Measurements from ENCODE around the gene FKBP1B. TPM values are rescaled to one million over a fixed set of nuclear protein-coding genes. Genes with fewer than 3 reads are reported as not detected.
"Not testable (repeated sequence)": the region's sequence is repeated elsewhere in the genome, so short reads cannot be mapped to it uniquely, and the experiment has no call there.

FKBP1B gene
- polyA plus RNA-seq, 1 of the 3 experiments (the other 2 are of a cell fraction), result 69.7 TPM

DNA sequence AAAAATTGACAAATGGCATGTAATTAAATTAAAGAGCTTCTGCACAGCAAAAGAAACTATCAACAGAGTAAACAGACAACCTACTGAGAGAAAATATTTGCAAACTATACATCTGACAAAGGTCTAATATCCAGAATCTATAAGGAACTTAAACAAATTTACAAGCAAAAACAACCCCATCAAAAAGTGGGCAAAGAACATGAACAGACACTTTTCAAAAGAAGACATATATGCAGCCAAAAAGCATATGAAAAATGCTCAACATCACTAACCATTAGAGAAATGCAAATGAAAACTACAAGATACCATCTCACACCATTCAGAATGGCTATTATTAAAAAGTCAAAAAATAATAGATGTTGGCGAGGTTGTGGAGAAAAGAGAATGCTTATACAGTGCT lies 59.9 kb downstream of the FKBP1B start:
- POLR2A ChIA-PET, result interaction anchor here (1.2 to 1.4 kb wide), 2 partner anchors 13 to 33 kb away, joined by 3 to 5 read pairs; partner anchors contain the start of genes PFN4 and SF3B6
- CTCF ChIA-PET, result interaction anchor here (1.2 kb wide), 1 partner anchor 24 kb away, joined by 3 read pairs; no protein-coding TSS in a partner anchor

DNA sequence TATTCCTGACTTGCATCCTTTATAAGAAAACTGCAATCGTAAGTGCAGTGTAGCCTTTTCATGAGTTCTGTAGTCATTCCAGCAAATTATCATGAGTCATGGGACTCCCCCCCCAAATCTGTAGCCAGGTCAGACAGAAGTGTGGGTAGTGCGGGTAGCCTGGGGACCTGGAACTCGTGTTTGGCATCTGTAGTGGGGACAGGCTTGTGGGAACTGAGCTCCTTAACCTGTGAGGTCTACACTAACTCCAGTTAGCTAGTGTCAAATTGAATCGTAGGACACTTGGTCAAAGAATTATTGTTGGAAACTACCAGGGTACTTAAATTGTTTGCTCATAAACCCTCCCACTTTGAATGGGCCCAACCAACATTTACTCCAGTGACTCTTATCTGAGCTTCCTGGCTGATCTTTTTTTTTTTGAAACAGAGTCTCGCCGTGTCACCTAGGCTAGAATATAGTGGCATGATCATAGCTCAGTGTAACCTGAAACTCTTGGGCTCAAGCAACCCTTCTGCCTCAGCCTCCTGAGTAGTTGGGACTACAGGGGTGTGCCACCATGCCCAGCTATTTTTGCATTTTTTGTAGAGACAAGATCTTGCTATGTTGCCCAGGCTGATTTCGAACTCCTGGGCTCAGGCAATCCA lies 61.2 kb downstream of the FKBP1B start:
- ChIA-PET POLR2A (interaction anchor here (1.2 to 1.7 kb wide), 3 partner anchors 12 to 34 kb away, joined by 3 to 6 read pairs (median 5); partner anchors contain the start of genes PFN4 and SF3B6), CTCF (interaction anchor here (0.7 to 1.5 kb wide), 3 partner anchors 27 to 362 kb away, joined by 3 to 6 read pairs (median 4); partner anchors contain the start of genes ATAD2B and TP53I3)
- peaks cover 14% of the 10 kb centered on the region; the same call in 1 of the 2 replicates for H3K9me3 ChIP-seq
- H3K4me3 ChIP-seq (ENCODE audit: low read depth in 2 of 2, low read length in 1 of 2), result no peak overlapping the region
- 0 out of 4 replicates have a peak, but pooled peaks cover 0 to 6% of the 10 kb centered on the region in 2 experiments for H3K4me1 ChIP-seq (ENCODE audit: control insufficient read depth in 1 of 2, insufficient read depth in 2 of 2, low read depth in 1 of 2, low read length in 1 of 2)
- H2AFZ ChIP-seq (ENCODE audit: low read depth), result no peak overlapping the region
- no peaks in the 10 kb centered on the region for H3K9me2 ChIP-seq
- H4K20me1 ChIP-seq (ENCODE audit: insufficient read depth), result no peaks in the 10 kb centered on the region
- WGBS (ENCODE audit: low lambda C conversion rate), result 86% methylated on average over 7 of the region's 7 CpGs
- TF ChIP-seq, protein P1, sequence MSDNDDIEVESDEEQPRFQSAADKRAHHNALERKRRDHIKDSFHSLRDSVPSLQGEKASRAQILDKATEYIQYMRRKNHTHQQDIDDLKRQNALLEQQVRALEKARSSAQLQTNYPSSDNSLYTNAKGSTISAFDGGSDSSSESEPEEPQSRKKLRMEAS (IDR thresholded peaks at IDR 0.05; ENCODE audit: low read depth), result no peak
- TF ChIP-seq TCF12 (IDR thresholded peaks at IDR 0.05), result no peak
- TF ChIP-seq GATA2 (CRISPR knock-in tag; IDR thresholded peaks at IDR 0.05), result no peak
- TF ChIP-seq RXRA (IDR thresholded peaks at IDR 0.05; ENCODE audit: borderline replicate concordance, low read depth), result no peak
- TF ChIP-seq, protein P2, sequence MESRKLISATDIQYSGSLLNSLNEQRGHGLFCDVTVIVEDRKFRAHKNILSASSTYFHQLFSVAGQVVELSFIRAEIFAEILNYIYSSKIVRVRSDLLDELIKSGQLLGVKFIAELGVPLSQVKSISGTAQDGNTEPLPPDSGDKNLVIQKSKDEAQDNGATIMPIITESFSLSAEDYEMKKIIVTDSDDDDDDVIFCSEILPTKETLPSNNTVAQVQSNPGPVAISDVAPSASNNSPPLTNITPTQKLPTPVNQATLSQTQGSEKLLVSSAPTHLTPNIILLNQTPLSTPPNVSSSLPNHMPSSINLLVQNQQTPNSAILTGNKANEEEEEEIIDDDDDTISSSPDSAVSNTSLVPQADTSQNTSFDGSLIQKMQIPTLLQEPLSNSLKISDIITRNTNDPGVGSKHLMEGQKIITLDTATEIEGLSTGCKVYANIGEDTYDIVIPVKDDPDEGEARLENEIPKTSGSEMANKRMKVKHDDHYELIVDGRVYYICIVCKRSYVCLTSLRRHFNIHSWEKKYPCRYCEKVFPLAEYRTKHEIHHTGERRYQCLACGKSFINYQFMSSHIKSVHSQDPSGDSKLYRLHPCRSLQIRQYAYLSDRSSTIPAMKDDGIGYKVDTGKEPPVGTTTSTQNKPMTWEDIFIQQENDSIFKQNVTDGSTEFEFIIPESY (IDR thresholded peaks at IDR 0.05; ENCODE audit: borderline replicate concordance, low read depth), result no peak
- no peak for TF ChIP-seq SIN3A (IDR thresholded peaks at IDR 0.05; ENCODE audit: borderline replicate concordance, low read depth, low read length)
- TF ChIP-seq NRF1 (IDR thresholded peaks at IDR 0.05; ENCODE audit: low read depth, low read length), result no peak
- TF ChIP-seq, protein P3, sequence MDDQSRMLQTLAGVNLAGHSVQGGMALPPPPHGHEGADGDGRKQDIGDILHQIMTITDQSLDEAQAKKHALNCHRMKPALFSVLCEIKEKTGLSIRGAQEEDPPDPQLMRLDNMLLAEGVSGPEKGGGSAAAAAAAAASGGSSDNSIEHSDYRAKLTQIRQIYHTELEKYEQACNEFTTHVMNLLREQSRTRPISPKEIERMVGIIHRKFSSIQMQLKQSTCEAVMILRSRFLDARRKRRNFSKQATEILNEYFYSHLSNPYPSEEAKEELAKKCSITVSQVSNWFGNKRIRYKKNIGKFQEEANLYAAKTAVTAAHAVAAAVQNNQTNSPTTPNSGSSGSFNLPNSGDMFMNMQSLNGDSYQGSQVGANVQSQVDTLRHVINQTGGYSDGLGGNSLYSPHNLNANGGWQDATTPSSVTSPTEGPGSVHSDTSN (IDR thresholded peaks at IDR 0.05), result no peak
- no peak for TF ChIP-seq MEF2A (IDR thresholded peaks at IDR 0.05; ENCODE audit: borderline replicate concordance, low read depth)
- TF ChIP-seq JUND (IDR thresholded peaks at IDR 0.05), result no peak
- TF ChIP-seq, protein P4, sequence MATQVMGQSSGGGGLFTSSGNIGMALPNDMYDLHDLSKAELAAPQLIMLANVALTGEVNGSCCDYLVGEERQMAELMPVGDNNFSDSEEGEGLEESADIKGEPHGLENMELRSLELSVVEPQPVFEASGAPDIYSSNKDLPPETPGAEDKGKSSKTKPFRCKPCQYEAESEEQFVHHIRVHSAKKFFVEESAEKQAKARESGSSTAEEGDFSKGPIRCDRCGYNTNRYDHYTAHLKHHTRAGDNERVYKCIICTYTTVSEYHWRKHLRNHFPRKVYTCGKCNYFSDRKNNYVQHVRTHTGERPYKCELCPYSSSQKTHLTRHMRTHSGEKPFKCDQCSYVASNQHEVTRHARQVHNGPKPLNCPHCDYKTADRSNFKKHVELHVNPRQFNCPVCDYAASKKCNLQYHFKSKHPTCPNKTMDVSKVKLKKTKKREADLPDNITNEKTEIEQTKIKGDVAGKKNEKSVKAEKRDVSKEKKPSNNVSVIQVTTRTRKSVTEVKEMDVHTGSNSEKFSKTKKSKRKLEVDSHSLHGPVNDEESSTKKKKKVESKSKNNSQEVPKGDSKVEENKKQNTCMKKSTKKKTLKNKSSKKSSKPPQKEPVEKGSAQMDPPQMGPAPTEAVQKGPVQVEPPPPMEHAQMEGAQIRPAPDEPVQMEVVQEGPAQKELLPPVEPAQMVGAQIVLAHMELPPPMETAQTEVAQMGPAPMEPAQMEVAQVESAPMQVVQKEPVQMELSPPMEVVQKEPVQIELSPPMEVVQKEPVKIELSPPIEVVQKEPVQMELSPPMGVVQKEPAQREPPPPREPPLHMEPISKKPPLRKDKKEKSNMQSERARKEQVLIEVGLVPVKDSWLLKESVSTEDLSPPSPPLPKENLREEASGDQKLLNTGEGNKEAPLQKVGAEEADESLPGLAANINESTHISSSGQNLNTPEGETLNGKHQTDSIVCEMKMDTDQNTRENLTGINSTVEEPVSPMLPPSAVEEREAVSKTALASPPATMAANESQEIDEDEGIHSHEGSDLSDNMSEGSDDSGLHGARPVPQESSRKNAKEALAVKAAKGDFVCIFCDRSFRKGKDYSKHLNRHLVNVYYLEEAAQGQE (IDR thresholded peaks at IDR 0.05; ENCODE audit: low read depth, low read length), result no peak
- TF ChIP-seq FOXJ3 (CRISPR knock-in tag; IDR thresholded peaks at IDR 0.05), result no peak
- no peak for TF ChIP-seq CHD2 (IDR thresholded peaks at IDR 0.05; ENCODE audit: low read length, partially characterized antibody)
- no peak for TF ChIP-seq EZH2phosphoT487 (IDR thresholded peaks at IDR 0.05; ENCODE audit: borderline replicate concordance, low read depth)
- TF ChIP-seq, protein P5, sequence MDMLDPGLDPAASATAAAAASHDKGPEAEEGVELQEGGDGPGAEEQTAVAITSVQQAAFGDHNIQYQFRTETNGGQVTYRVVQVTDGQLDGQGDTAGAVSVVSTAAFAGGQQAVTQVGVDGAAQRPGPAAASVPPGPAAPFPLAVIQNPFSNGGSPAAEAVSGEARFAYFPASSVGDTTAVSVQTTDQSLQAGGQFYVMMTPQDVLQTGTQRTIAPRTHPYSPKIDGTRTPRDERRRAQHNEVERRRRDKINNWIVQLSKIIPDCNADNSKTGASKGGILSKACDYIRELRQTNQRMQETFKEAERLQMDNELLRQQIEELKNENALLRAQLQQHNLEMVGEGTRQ (IDR thresholded peaks at IDR 0.05; ENCODE audit: borderline replicate concordance, low read depth, low read length), result no peak
- no peak for TF ChIP-seq TAF1 (IDR thresholded peaks at IDR 0.05; ENCODE audit: borderline replicate concordance, low read depth, low read length)
- no peak overlapping the region for H3K4me2 ChIP-seq
- no peaks in the 10 kb centered on the region for H3K79me2 ChIP-seq (ENCODE audit: insufficient read depth)
- DNase-seq, result no peak
- H3F3A ChIP-seq (replicated peaks; ENCODE audit: insufficient read depth), result peaks cover 6% of the 10 kb centered on the region
- H3K27me3 ChIP-seq (ENCODE audit: insufficient read depth), result no peaks in the 10 kb centered on the region
- H3K9ac ChIP-seq, result no peak overlapping the region
- H3K36me3 ChIP-seq (replicated peaks in 1 of 2; ENCODE audit: control insufficient read depth in 1 of 2, insufficient read depth in 2 of 2, low read length in 1 of 2), result no peaks in the 10 kb centered on the region
- H3K27ac ChIP-seq (ENCODE audit: low read depth in 2 of 2, low read length in 1 of 2), result no peak overlapping the region

More for the DNA sequence above, 59.9 kb downstream of the FKBP1B start:
- not testable (repeated sequence) for H3K9me2 ChIP-seq; H2AFZ ChIP-seq (ENCODE audit: low read depth); H3F3A ChIP-seq (replicated peaks; ENCODE audit: insufficient read depth); H3K9ac ChIP-seq; H3K27me3 ChIP-seq (ENCODE audit: insufficient read depth); H3K27ac ChIP-seq (ENCODE audit: low read depth in 2 of 2, low read length in 1 of 2); H4K20me1 ChIP-seq (ENCODE audit: insufficient read depth); H3K4me2 ChIP-seq; H3K79me2 ChIP-seq (ENCODE audit: insufficient read depth); DNase-seq; H3K4me3 ChIP-seq (ENCODE audit: low read depth in 2 of 2, low read length in 1 of 2); H3K4me1 ChIP-seq (ENCODE audit: control insufficient read depth in 1 of 2, insufficient read depth in 2 of 2, low read depth in 1 of 2, low read length in 1 of 2); H3K36me3 ChIP-seq (replicated peaks in 1 of 2; ENCODE audit: control insufficient read depth in 1 of 2, insufficient read depth in 2 of 2, low read length in 1 of 2)
- peaks cover 14% of the 10 kb centered on the region; the same call in 1 of the 2 replicates for H3K9me3 ChIP-seq
- WGBS (ENCODE audit: low lambda C conversion rate), result 89% methylated on average over 1 of the region's 1 CpG
